Transverse colon (tissue), 4 donors: Measurements from ENCODE around the gene THAP4. TPM values are rescaled to one million over a fixed set of nuclear protein-coding genes. Genes with fewer than 3 reads are reported as not detected.

Experiments
- DNase-seq: peaks from one replicate; pipeline ENCODE4 v3.0.0-alpha.2; 2019
- H3K27ac ChIP-seq, 4 donors: fragments of 200-600 bp; sonication (generic); 2 replicates each; pipeline ENCODE4 v1.5.1; 2016 to 2018; ENCODE audit warnings: inconsistent platforms in 4 of 4
- H3K27me3 ChIP-seq: fragments of 200-600 bp; sonication (generic); 2 replicates; pipeline ENCODE4 v1.5.1; 2017; ENCODE audit warnings: inconsistent platforms
- H3K36me3 ChIP-seq, 4 donors: fragments of 200-600 bp; sonication (generic); 2 replicates each; pipeline ENCODE4 v1.5.1; 2017 to 2019; ENCODE audit warnings: inconsistent platforms in 4 of 4
- H3K4me1 ChIP-seq, 4 donors: fragments of 200-600 bp; sonication (generic); 2 replicates each; pipeline ENCODE4 v1.5.1; 2017 to 2020; ENCODE audit warnings: inconsistent platforms in 4 of 4
- H3K4me3 ChIP-seq, 4 donors: fragments of 200-600 bp; sonication (generic); 1 replicate in 1 of 4; 2 replicates in 3 of 4; pipeline versions ENCODE4 v1.5.1 to v1.6.1; 2017 to 2019; ENCODE audit warnings: inconsistent platforms in 4 of 4
- H3K9me3 ChIP-seq, 2 donors: fragments of 200-600 bp; sonication (generic); 2 replicates each; pipeline ENCODE4 v1.5.1; 2017 to 2019; ENCODE audit warnings: inconsistent platforms in 2 of 2
- EP300 ChIP-seq: sonication (generic); formaldehyde crosslinking; IDR thresholded peaks from one replicate; pipeline ENCODE4 v1.6.1; 2017; ENCODE audit warnings: antibody characterized with exemption, low read depth
- POLR2A ChIP-seq: fragments of 450-650 bp; IDR thresholded peaks from one replicate; pipeline ENCODE4 v1.6.1; 2016; ENCODE audit warnings: antibody characterized with exemption, mild to moderate bottlenecking, moderate library complexity
- POLR2AphosphoS5 ChIP-seq, 3 donors: sonication (generic); formaldehyde crosslinking; IDR thresholded peaks; one replicate each; pipeline ENCODE4 v1.6.1; 2016; ENCODE audit warnings: antibody characterized with exemption in 3 of 3
- WGBS, 2 donors: methylation state at CpG; one replicate each; pipeline ENCODE4 v1.1.5; 2018; ENCODE audit warnings: low coverage in 1 of 2; 5-methylcytosine and 5-hydroxymethylcytosine counted together
- in situ Hi-C, 4 donors: fragments of 200-750 bp; cut with MboI; loops; one replicate each; pipeline versions ENCODE4 v1.15.0 to v1.15.1; 2017; ENCODE audit warnings: low sequenced_read_pairs in 3 of 4, low pct_ligation_motif_present in 1 of 4, low pct_unique_long_range_greater_than_20kb in 1 of 4
- intact Hi-C: fragments of 100-400 bp; cut with DNase I; formaldehyde crosslinking; loops from one replicate; pipeline ENCODE4 v1.15.1; 2023; ENCODE audit warnings: low total_unique reads
- total RNA-seq, 4 donors: library from RNA; depleted of rRNA; stranded (reverse); fragments of >200 nt; gene quantifications; one replicate each; pipeline ENCODE4 v1.1.0, GENCODE V29; 2016
- TF ChIP-seq, protein P1 (sequence below), 5 experiments: fragments of 200-600 bp in 3 of 5; fragments of 450-650 bp in 2 of 5; sonication (generic) in 3 of 5; IDR thresholded peaks; 1 replicate in 2 of 5; 2 replicates in 3 of 5; pipeline ENCODE4 v1.5.1; 2016 to 2017; ENCODE audit warnings: antibody characterized with exemption in 5 of 5, inconsistent platforms in 3 of 5, mild to moderate bottlenecking in 2 of 5, moderate library complexity in 1 of 5

THAP4 gene
- total RNA-seq, 4 donors from 2014 or later = 65.1 to 142 (median 82.8) TPM

DNA sequence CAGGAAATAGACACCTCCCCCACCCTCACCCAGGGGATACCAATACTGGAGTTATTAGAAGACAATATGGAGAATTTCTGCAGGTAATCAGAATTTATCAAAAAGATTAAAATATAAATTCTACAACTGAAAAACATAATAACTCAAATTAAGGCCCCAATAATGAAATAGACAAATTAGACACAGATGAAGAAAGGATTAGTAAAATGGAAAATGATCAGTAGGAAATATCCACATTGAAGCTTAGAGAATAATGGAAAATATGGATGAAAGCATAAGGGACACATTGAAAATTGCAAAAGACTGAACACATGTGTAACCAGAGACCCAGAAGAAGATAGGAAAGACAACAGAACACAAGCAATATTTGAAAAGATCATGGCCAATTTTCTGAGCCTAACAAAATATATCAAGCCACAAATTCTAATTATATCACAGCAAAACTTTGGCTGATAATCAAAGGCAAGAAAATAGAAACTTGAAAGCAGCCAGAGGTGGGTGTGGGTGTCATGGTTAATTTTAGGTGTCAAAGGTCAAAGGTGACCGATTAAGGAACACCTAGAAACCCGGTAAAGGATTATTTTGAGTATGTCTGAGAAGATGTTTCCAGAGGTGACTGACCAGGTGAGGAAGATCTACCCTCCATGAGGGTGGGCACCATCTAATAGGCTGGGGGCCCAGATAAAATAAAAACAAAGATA is 50.2 kb downstream of the THAP4 start:
- H3K36me3 ChIP-seq = peaks cover 0 to 53% (median 24%) of the 10 kb centered on the region in 4 donors
- WGBS, 2 donors = 95 to 100% methylated on average over 2 of the region's 2 CpGs
- DNase-seq = no peak
- H3K9me3 ChIP-seq = peaks cover 22% of the 10 kb centered on the region in 2 donors
- no peak for TF ChIP-seq POLR2A
- TF ChIP-seq POLR2AphosphoS5 (IDR thresholded peaks at IDR 0.05) = no peak
- TF ChIP-seq EP300 = no peak
- TF ChIP-seq, protein P1, sequence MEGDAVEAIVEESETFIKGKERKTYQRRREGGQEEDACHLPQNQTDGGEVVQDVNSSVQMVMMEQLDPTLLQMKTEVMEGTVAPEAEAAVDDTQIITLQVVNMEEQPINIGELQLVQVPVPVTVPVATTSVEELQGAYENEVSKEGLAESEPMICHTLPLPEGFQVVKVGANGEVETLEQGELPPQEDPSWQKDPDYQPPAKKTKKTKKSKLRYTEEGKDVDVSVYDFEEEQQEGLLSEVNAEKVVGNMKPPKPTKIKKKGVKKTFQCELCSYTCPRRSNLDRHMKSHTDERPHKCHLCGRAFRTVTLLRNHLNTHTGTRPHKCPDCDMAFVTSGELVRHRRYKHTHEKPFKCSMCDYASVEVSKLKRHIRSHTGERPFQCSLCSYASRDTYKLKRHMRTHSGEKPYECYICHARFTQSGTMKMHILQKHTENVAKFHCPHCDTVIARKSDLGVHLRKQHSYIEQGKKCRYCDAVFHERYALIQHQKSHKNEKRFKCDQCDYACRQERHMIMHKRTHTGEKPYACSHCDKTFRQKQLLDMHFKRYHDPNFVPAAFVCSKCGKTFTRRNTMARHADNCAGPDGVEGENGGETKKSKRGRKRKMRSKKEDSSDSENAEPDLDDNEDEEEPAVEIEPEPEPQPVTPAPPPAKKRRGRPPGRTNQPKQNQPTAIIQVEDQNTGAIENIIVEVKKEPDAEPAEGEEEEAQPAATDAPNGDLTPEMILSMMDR (IDR thresholded peaks at IDR 0.05) = no peak
- H3K27me3 ChIP-seq = no peaks in the 10 kb centered on the region
- intact Hi-C loops = no loop called here
- no peaks in the 10 kb centered on the region for H3K4me1 ChIP-seq
- H3K27ac ChIP-seq = no peak overlapping the region
- in situ Hi-C loops = no loop called here
- no peak overlapping the region for H3K4me3 ChIP-seq

DNA sequence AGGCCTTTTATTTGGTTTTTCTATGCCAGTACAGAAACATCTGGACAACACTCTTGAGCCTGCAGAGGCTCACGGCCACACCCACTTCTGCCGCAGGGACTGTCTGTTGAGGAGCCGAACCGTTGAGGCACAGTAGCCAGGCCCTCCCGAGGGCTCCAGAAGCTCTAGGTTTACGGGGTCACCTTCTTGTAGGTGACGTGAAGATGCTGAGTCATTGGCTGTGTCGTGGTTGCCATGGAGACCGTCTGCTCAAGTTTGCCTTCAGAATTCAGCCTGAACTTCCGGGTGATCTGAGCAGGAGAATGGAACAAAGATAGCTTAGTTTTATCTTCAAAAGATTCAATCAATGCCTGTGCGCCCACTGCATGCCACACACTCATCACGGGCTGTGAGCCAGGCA is 52.5 kb downstream of the THAP4 start:
- no peak for DNase-seq
- Histone ChIP-seq H3K27ac (no peak overlapping the region), H3K27me3 (no peaks in the 10 kb centered on the region), H3K4me1 (no peaks in the 10 kb centered on the region), H3K9me3 (peaks cover 22% of the 10 kb centered on the region in 2 donors), H3K4me3 (no peak overlapping the region), H3K36me3 (peaks cover 0 to 53% (median 24%) of the 10 kb centered on the region in 4 donors)
- TF ChIP-seq POLR2AphosphoS5 (IDR thresholded peaks at IDR 0.05) = no peak
- no peak for TF ChIP-seq POLR2A
- no peak for TF ChIP-seq EP300
- intact Hi-C loops = no loop called here
- 71% methylated on average over 12 of the region's 12 CpGs; no CpG with 5 or more reads in 1 of the 2 donors for WGBS, 2 donors
- in situ Hi-C loops = no loop called here

DNA sequence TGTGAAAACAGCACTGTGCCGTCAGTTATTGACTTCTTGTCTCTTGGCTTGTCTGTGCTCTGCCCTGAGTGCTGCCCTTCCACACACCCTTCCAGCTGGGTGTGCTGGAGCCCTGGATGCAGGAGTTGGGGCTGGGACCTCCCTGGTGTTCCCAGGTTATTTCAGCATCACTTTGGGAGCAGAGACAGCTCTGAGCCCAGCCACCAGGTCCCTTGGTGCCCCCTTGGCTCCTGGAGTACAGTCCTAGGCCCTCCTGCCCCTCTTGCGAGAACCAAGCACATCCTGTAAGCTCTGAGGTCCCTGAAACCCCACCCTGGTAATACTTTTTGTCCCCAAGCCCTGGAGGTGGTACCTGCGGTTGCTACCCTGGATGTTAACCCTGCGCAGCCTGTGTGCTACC is 54.2 kb downstream of the THAP4 start:
- H3K4me1 ChIP-seq = peaks cover 0 to 3% (median under 1%) of the 10 kb centered on the region in 4 donors
- intact Hi-C loops (no loop called here), in situ Hi-C loops (no loop called here)
- H3K27ac ChIP-seq = no peak overlapping the region
- peaks cover 17 to 22% of the 10 kb centered on the region in 2 donors for H3K9me3 ChIP-seq
- H3K27me3 ChIP-seq = no peaks in the 10 kb centered on the region
- no peak overlapping the region for H3K4me3 ChIP-seq
- TF ChIP-seq, protein P1 (IDR thresholded peaks at IDR 0.05) = no peak
- TF ChIP-seq POLR2AphosphoS5 (IDR thresholded peaks at IDR 0.05) (no peak), POLR2A (no peak), EP300 (no peak)
- H3K36me3 ChIP-seq = peaks cover 0 to 47% (median 20%) of the 10 kb centered on the region in 4 donors
- WGBS, 2 donors = 94 to 100% methylated on average over 1 to 4 of the region's 4 CpGs
- no peak for DNase-seq

DNA sequence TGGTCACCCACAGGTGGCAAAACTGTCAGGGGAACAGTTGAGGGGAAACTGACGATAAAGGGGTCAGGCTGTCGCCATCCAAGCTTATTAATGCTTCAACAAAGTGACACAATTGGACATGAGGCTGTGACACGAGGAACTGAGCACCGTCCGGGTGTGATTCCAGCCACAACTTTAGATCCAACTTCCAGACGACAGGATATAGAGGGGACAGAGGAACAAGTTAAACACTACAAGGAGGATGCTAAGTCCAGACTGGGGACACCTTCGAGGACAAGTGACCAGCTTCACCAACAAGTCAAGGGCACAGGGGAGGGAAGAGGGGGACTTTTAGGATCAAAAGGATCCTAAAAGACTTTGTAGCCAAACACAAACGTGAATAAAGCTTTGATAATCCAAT is 54.6 kb downstream of the THAP4 start:
- no peak overlapping the region for H3K27ac ChIP-seq
- no peak overlapping the region for H3K4me3 ChIP-seq
- H3K4me1 ChIP-seq = peaks cover 0 to 7% (median 5%) of the 10 kb centered on the region in 4 donors
- DNase-seq = no peak
- intact Hi-C loops (no loop called here), in situ Hi-C loops (no loop called here)
- H3K36me3 ChIP-seq = peaks cover 0 to 42% (median 18%) of the 10 kb centered on the region in 4 donors
- TF ChIP-seq POLR2A (no peak), POLR2AphosphoS5 (IDR thresholded peaks at IDR 0.05) (no peak), EP300 (no peak)
- TF ChIP-seq, protein P1 (IDR thresholded peaks at IDR 0.05) = no peak
- H3K27me3 ChIP-seq = no peaks in the 10 kb centered on the region
- WGBS, 2 donors = 94 to 96% methylated on average over 6 to 8 of the region's 8 CpGs
- peaks cover 12 to 17% of the 10 kb centered on the region in 2 donors for H3K9me3 ChIP-seq
